Thyroid gland (tissue), 4 donors: ENCODE measurements around the gene ACOX1. TPM values are rescaled to one million over a fixed set of nuclear protein-coding genes. Genes with fewer than 3 reads are reported as not detected.

Source experiments
- DNase-seq, 2 donors: peaks; one replicate each; pipeline ENCODE4 v3.0.0-alpha.2; 2019
- H3K27ac ChIP-seq, 3 donors: fragments of 200-600 bp; sonication (generic); 1 replicate in 2 of 3; 2 replicates in 1 of 3; pipeline ENCODE4 v1.5.1; 2016 to 2019; ENCODE audit warnings: mild to moderate bottlenecking in 1 of 3, moderate library complexity in 1 of 3
- H3K27me3 ChIP-seq: fragments of 200-600 bp; sonication (generic); one replicate; pipeline ENCODE4 v1.5.1; 2019
- H3K36me3 ChIP-seq, 2 donors: fragments of 200-600 bp; sonication (generic); one replicate each; pipeline ENCODE4 v1.5.1; 2016 to 2019
- H3K4me1 ChIP-seq, 2 donors: fragments of 200-600 bp; sonication (generic); one replicate each; pipeline ENCODE4 v1.5.1; 2017 to 2019
- H3K4me3 ChIP-seq, 3 donors: fragments of 200-600 bp; sonication (generic); replicated peaks in 1 of 3; 1 replicate in 2 of 3; 2 replicates in 1 of 3; pipeline ENCODE4 v1.5.1; 2016; ENCODE audit warnings: mild to moderate bottlenecking in 1 of 3
- H3K9me3 ChIP-seq: fragments of 200-600 bp; sonication (generic); one replicate; pipeline ENCODE4 v1.5.1; 2017
- POLR2A ChIP-seq, 2 donors: fragments of 450-650 bp; IDR thresholded peaks; one replicate each; pipeline ENCODE4 v1.6.1; 2017; ENCODE audit warnings: antibody characterized with exemption in 2 of 2, mild to moderate bottlenecking in 2 of 2, moderate library complexity in 1 of 2
- WGBS, 2 donors: methylation state at CpG; one replicate each; pipeline ENCODE4 v1.1.5; 2017; 5-methylcytosine and 5-hydroxymethylcytosine counted together
- intact Hi-C: fragments of 100-400 bp; cut with DNase I; formaldehyde crosslinking; loops from one replicate; pipeline ENCODE4 v1.15.1; 2023
- total RNA-seq, 4 donors: library from RNA; depleted of rRNA; stranded (reverse); fragments of >200 nt; gene quantifications; one replicate each; pipeline ENCODE4 v1.2.3, GENCODE V29; 2016
- TF ChIP-seq, protein P1 (sequence below), 6 experiments: fragments of 200-600 bp in 3 of 6; fragments of 450-650 bp in 3 of 6; sonication (generic) in 3 of 6; IDR thresholded peaks; one replicate each; pipeline ENCODE4 v1.5.1; 2016 to 2019; ENCODE audit warnings: antibody characterized with exemption in 6 of 6, mild to moderate bottlenecking in 2 of 6, inconsistent platforms in 1 of 6, moderate library complexity in 1 of 6

ACOX1 gene
- total RNA-seq, 4 donors from 2014 or later: 59.6 to 102 (median 75.5) TPM

DNA sequence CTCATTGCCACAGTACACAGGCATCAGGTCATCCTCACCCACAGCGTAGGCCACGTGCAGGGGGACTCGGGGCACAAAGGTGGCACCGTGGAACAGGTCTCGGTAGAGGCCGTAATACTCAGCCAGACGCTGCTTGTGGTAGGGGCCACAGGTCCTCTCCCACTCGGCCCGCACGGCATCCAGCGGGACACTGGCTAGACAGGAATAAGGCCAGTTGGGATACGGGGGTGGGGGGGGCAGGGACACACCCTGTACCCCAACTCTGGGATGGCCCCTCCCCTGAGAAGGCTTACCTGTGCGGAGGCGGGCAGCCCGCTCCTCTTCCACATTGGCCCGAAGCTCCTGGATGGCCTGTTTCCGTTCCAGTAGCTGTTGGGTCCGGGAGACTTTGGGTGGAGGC, 77.2 kb downstream of the ACOX1 start:
- TF ChIP-seq, protein P1, sequence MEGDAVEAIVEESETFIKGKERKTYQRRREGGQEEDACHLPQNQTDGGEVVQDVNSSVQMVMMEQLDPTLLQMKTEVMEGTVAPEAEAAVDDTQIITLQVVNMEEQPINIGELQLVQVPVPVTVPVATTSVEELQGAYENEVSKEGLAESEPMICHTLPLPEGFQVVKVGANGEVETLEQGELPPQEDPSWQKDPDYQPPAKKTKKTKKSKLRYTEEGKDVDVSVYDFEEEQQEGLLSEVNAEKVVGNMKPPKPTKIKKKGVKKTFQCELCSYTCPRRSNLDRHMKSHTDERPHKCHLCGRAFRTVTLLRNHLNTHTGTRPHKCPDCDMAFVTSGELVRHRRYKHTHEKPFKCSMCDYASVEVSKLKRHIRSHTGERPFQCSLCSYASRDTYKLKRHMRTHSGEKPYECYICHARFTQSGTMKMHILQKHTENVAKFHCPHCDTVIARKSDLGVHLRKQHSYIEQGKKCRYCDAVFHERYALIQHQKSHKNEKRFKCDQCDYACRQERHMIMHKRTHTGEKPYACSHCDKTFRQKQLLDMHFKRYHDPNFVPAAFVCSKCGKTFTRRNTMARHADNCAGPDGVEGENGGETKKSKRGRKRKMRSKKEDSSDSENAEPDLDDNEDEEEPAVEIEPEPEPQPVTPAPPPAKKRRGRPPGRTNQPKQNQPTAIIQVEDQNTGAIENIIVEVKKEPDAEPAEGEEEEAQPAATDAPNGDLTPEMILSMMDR (IDR thresholded peaks at IDR 0.05): no peak
- TF ChIP-seq POLR2A (IDR thresholded peaks at IDR 0.05): no peak
- WGBS, 2 donors: 93% methylated on average over 15 to 18 of the region's 18 CpGs
- peaks cover 29 to 35% of the 10 kb centered on the region in 2 donors for H3K36me3 ChIP-seq
- no peak overlapping the region for H3K4me3 ChIP-seq
- H3K27me3 ChIP-seq: no peaks in the 10 kb centered on the region
- intact Hi-C loops: no loop called here
- no peaks in the 10 kb centered on the region for H3K9me3 ChIP-seq
- DNase-seq: no peak
- peaks cover 14 to 21% of the 10 kb centered on the region in 2 donors for H3K4me1 ChIP-seq
- no peak overlapping the region for H3K27ac ChIP-seq

DNA sequence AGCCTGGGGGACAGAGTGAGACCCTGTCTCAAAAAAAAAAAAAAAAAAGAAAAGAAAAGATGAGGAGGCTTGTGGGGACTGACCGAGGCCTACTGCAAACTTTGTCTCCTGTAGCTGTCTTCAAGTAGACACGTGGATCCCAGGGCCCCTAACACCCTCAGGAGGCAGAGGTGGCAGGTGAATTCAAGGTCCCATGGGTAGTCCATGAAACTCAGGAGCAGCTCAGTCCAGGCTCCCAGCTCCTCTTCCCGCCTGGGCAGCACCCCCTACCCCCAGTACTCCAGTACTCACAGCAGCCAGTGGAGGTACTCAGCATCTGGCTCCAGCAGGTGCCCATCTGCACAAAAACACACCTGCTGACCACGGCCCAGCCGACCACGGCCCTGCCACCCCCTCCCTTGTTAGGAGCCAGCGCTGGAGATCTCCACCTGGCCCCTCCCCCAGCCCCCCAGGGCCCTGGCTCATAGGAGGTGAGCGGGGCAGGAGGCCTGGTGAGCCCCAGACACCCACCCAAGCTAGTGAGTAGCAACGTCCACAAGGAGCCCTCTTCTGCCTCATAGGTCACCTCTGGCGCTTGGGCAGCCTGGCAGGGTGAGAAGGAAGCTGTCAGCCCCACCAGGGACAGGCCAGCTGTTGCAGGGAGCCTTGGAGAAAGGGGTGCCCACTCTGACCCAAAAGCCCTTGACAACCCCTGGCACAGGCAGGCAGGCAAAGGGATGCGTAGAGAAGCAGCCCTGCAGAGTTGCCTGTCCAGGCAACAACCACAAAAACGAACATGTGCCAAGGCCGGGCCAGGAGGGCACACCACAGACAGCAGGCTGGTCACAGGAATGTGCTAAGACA, 78.1 kb downstream of the ACOX1 start:
- H3K36me3 ChIP-seq: peaks cover 29 to 35% of the 10 kb centered on the region in 2 donors
- no peak for DNase-seq

DNA sequence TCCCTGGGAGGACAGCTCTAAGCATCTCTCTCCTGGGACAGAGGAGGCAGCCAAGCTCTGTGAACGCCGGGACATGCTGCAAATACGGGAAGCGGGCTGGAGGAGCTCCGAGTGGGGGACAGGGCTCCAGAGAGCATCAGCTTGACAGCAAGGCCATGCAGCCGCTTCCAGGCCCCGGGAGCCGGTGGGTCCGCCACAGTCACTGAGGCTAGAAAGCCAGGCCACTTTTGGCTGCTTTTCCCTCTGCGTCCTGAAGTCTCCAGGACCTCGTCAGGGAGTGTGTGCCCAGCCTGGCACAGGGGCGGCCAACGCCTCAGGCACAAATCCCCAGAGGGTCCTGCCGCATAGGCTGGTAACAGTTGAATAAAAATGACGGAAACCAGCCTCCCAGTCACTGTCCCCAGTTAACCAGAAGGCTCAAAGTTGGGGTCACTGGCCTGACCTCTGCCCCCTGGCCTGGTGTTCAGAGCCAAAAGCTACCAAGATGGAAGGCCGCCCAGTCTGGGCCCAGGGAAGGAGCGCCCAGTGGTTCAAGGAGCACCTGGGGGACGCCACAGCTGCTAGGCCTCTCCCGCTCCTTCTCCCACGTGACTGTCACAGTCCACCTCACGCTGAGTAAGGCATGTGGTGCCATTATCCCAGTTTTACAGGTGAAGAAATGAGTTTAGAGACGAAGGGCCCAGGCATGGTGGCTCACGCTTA, 79.0 kb downstream of the ACOX1 start:
- no peak overlapping the region for H3K27ac ChIP-seq
- H3K27me3 ChIP-seq: no peaks in the 10 kb centered on the region
- H3K4me3 ChIP-seq: no peak overlapping the region
- H3K9me3 ChIP-seq: no peaks in the 10 kb centered on the region
- intact Hi-C loops: no loop called here
- no peak for TF ChIP-seq POLR2A (IDR thresholded peaks at IDR 0.05)
- TF ChIP-seq, protein P1 (IDR thresholded peaks at IDR 0.05): no peak
- WGBS, 2 donors: 90 to 98% methylated on average over 9 to 19 of the region's 23 CpGs
- H3K4me1 ChIP-seq: peaks cover 17 to 22% of the 10 kb centered on the region in 2 donors
- peaks cover 29 to 35% of the 10 kb centered on the region in 2 donors for H3K36me3 ChIP-seq
- no peak for DNase-seq

More for the DNA sequence above, 78.1 kb downstream of the ACOX1 start:
- Histone ChIP-seq H3K27me3 (no peaks in the 10 kb centered on the region), H3K4me3 (no peak overlapping the region), H3K9me3 (no peaks in the 10 kb centered on the region), H3K27ac (no peak overlapping the region), H3K4me1 (peaks cover 15 to 21% of the 10 kb centered on the region in 2 donors)
- TF ChIP-seq POLR2A (IDR thresholded peaks at IDR 0.05): no peak
- TF ChIP-seq, protein P1 (IDR thresholded peaks at IDR 0.05): no peak
- intact Hi-C loops: no loop called here
- WGBS, 2 donors: 84 to 97% methylated on average over 11 to 12 of the region's 13 CpGs

DNA sequence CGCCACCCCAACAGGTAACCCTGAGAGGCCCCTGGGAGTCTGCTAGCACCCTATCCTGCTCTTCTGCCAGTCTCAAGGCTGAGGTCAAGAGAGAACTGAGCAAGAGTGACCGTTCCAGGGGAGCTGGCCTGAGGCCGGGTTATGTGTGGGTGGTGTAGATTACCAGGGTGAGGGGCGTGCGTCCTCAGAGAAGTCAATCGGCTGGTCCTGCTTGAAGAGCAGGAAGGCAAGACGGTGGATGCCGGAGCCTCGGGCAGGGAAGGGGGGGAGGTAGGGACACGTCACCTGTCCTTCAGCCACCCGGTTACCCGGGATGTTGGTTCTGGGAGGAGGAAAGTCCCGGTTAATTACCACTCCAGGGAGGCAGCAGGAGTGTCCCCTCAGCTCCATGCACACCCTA, 79.6 kb downstream of the ACOX1 start:
- WGBS, 2 donors: 87 to 95% methylated on average over 12 to 13 of the region's 13 CpGs
- no peak for DNase-seq
- intact Hi-C loops: no loop called here

More for the DNA sequence above, 79.6 kb downstream of the ACOX1 start:
- TF ChIP-seq, protein P1 (IDR thresholded peaks at IDR 0.05): no peak
- no peak for TF ChIP-seq POLR2A (IDR thresholded peaks at IDR 0.05)
- no peaks in the 10 kb centered on the region for H3K27me3 ChIP-seq
- peaks cover 29 to 35% of the 10 kb centered on the region in 2 donors for H3K36me3 ChIP-seq
- no peak overlapping the region for H3K4me3 ChIP-seq
- H3K9me3 ChIP-seq: no peaks in the 10 kb centered on the region
- peaks cover 17 to 28% of the 10 kb centered on the region in 2 donors for H3K4me1 ChIP-seq
- H3K27ac ChIP-seq: no peak overlapping the region
